CD14-positive monocyte (primary cell): Measurements from ENCODE around the gene PSMA7. TPM values are rescaled to one million over a fixed set of nuclear protein-coding genes. Genes with fewer than 3 reads are reported as not detected.

Experiments
- DNase-seq, 3 donors: peaks; one replicate each; pipeline ENCODE4 v3.0.0-alpha.2; 2011 to 2022
- H2AFZ ChIP-seq: 2 replicates; pipeline ENCODE4 v1.6.0; 2012; ENCODE audit warnings: mild to moderate bottlenecking, low read depth, low read length, inconsistent platforms; ENCODE audit not compliant: insufficient read depth, poor library complexity, severe bottlenecking
- H3K27ac ChIP-seq, 2 donors: 1 replicate in 1 of 2; 2 replicates in 1 of 2; pipeline ENCODE4 v1.5.1; 2012 to 2013; ENCODE audit warnings: low read length in 2 of 2, control low read depth in 1 of 2, inconsistent platforms in 1 of 2, low read depth in 1 of 2, mild to moderate bottlenecking in 1 of 2
- H3K27me3 ChIP-seq, 2 donors: one replicate each; pipeline versions ENCODE4 v1.6.0 to v1.6.1; 2011 to 2013; ENCODE audit warnings: low read length in 2 of 2; ENCODE audit not compliant: control insufficient read depth in 2 of 2, insufficient read depth in 2 of 2
- H3K36me3 ChIP-seq, 2 donors: replicated peaks in 1 of 2; 1 replicate in 1 of 2; 2 replicates in 1 of 2; pipeline versions ENCODE4 v1.5.1 to v1.6.1; 2012 to 2013; ENCODE audit warnings: low read length in 2 of 2, control low read depth in 1 of 2, inconsistent platforms in 1 of 2, mild to moderate bottlenecking in 1 of 2; ENCODE audit not compliant: insufficient read depth in 2 of 2, control insufficient read depth in 1 of 2
- H3K4me1 ChIP-seq, 2 donors: 1 replicate in 1 of 2; 2 replicates in 1 of 2; pipeline versions ENCODE4 v1.5.1 to v1.6.1; 2012 to 2013; ENCODE audit warnings: low read length in 2 of 2, control low read depth in 1 of 2, inconsistent platforms in 1 of 2, mild to moderate bottlenecking in 1 of 2, moderate library complexity in 1 of 2; ENCODE audit not compliant: insufficient read depth in 2 of 2, control insufficient read depth in 1 of 2
- H3K4me2 ChIP-seq: replicated peaks from 2 replicates; pipeline ENCODE3; 2012; ENCODE audit warnings: low read length, moderate library complexity, mild to moderate bottlenecking; ENCODE audit not compliant: poor library complexity, severe bottlenecking; ENCODE audit errors: extremely low read depth
- H3K4me3 ChIP-seq, 3 experiments: fragments of 200-600 bp in 1 of 3; sonication (generic) in 1 of 3; replicated peaks in 1 of 3; 1 replicate in 2 of 3; 2 replicates in 1 of 3; pipeline ENCODE4 v1.5.1; 2011 to 2013; ENCODE audit warnings: low read length in 3 of 3, mild to moderate bottlenecking in 3 of 3, control low read depth in 2 of 3, low read depth in 2 of 3, inconsistent platforms in 1 of 3, moderate library complexity in 1 of 3
- H3K79me2 ChIP-seq: 2 replicates; pipeline ENCODE4 v1.6.0; 2012; ENCODE audit warnings: mild to moderate bottlenecking, control low read depth, inconsistent platforms, low read length, moderate library complexity; ENCODE audit not compliant: insufficient read depth
- H3K9ac ChIP-seq: 2 replicates; pipeline ENCODE4 v1.6.0; 2017; ENCODE audit warnings: low read length, mild to moderate bottlenecking; ENCODE audit not compliant: insufficient read depth, poor library complexity, severe bottlenecking
- H3K9me3 ChIP-seq, 2 donors: replicated peaks in 1 of 2; 1 replicate in 1 of 2; 2 replicates in 1 of 2; pipeline versions ENCODE4 v1.5.1 to v1.6.1; 2012 to 2013; ENCODE audit warnings: low read length in 2 of 2, control low read depth in 1 of 2; ENCODE audit not compliant: control insufficient read depth in 1 of 2, insufficient read depth in 1 of 2
- H4K20me1 ChIP-seq: 2 replicates; pipeline ENCODE4 v1.6.0; 2012; ENCODE audit warnings: mild to moderate bottlenecking, low read length, control low read depth, moderate library complexity; ENCODE audit not compliant: insufficient read depth
- H3K27ac Mint-ChIP-seq, 7 donors: one replicate each; pipeline ENCODE4 v1.8.0; 2020; ENCODE audit warnings: mild to moderate bottlenecking in 7 of 7, mixed read lengths in 7 of 7, moderate library complexity in 6 of 7, inconsistent platforms in 2 of 7
- H3K27me3 Mint-ChIP-seq, 3 donors: one replicate each; pipeline ENCODE4 v1.8.0; 2021 to 2022; ENCODE audit warnings: low read depth in 3 of 3, mild to moderate bottlenecking in 3 of 3, mixed read lengths in 3 of 3, moderate library complexity in 3 of 3, inconsistent platforms in 1 of 3
- H3K36me3 Mint-ChIP-seq, 2 donors: one replicate each; pipeline ENCODE4 v1.8.0; 2020; ENCODE audit warnings: mixed read lengths in 2 of 2, inconsistent platforms in 1 of 2, mild to moderate bottlenecking in 1 of 2
- H3K4me1 Mint-ChIP-seq: one replicate; pipeline ENCODE4 v1.8.0; 2020; ENCODE audit warnings: mild to moderate bottlenecking, mixed read lengths
- H3K4me3 Mint-ChIP-seq, 2 donors: one replicate each; pipeline ENCODE4 v1.8.0; 2020; ENCODE audit warnings: mild to moderate bottlenecking in 2 of 2, mixed read lengths in 2 of 2, moderate library complexity in 1 of 2
- H3K9me3 Mint-ChIP-seq, 7 donors: one replicate each; pipeline ENCODE4 v1.8.0; 2020 to 2022; ENCODE audit warnings: mixed read lengths in 7 of 7, mild to moderate bottlenecking in 6 of 7, moderate library complexity in 6 of 7, inconsistent platforms in 2 of 7
- CTCF ChIP-seq: fragments of 200-600 bp; IDR thresholded peaks from one replicate; pipeline ENCODE4 v1.8.0; 2022; ENCODE audit warnings: antibody characterized with exemption, mild to moderate bottlenecking
- WGBS: methylation state at CpG from one replicate; pipeline ENCODE4 v1.1.5; 2013; ENCODE audit warnings: missing lambda C conversion rate; ENCODE audit not compliant: insufficient coverage; 5-methylcytosine and 5-hydroxymethylcytosine counted together
- intact Hi-C, 2 donors: fragments of 100-400 bp; cut with micrococcal nuclease; formaldehyde crosslinking; loops; one replicate each; pipeline versions ENCODE4 v1.15.0 to v1.15.1; 2023
- polyA plus RNA-seq, 3 donors: library from polyadenylated mRNA; depleted of rRNA in 1 of 3; unstranded in 2 of 3; stranded (reverse) in 1 of 3; fragments of 300-500 nt in 2 of 3; fragments of >200 nt in 1 of 3; fragmentation: Illumina TruSeq in 2 of 3; gene quantifications; 1 replicate in 2 of 3; 2 replicates in 1 of 3; pipeline ENCODE4 v1.2.3, GENCODE V29; 2012 to 2021

Gene PSMA7
- polyA plus RNA-seq, 3 donors, result 402 to 668 (median 527) TPM

DNA sequence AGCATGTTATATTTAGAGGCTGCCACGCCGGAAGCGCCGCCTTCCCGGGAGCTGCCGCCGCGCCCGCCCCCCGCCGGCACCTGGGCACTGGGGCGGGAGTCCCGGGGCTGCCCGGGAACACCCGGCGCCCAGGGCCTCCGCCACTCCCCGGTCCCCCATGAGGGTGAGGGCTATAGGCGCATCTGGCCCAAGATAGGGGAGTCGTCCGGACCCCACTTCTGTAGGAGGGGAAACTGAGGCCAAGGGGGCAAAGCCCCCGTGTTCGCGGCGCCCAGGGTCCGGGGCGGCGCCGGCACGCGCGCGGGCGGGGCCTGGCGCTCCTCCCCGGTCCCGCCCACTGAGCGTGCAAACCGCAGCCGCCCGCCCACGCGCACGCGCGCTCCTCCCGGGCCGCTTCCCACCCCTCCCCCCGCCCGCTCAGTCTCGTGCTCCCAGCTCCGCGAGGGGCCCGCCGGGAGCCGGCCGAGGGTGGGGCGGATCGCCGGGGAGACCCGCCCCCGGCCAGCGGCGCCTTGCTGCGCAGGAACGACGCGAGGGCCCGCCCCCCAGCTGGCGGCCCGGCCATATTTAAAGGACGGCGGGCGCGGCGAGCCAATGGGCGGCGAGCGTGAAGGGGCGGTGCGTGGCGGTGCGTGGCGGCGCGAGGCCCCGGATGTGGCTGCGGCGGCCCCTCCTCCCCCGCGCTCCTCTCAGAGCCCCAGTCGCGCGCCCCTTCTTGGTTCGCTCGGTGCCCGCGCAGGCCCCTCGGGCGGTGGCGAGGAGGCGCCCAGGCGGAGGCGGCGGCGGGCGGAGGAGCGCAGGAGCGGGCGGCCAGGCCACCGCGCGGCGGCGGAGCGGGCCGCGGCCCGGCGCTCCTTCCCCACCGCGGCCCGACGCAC lies 21.2 kb downstream of the PSMA7 start, which contains the start of gene LSM14B:
Gene LSM14B (plus strand): TSS at position 700 of the 878 bp plus-strand sequence. CDS start 192 bp downstream, outside the sequence.
- no peak for TF ChIP-seq CTCF
- peak within 1 kb of the TSS; percentile 52 to 87 (median 71) for H3K4me3 ChIP-seq
- H3K9me3 ChIP-seq, result peaks cover 0 to 4% of the 10 kb centered on the region in 2 donors
- peak within 1 kb of the TSS; percentile 94 for H3K4me2 ChIP-seq
- H3K4me1 ChIP-seq, result peaks cover 17 to 27% of the 10 kb centered on the region in 2 donors
- H2AFZ ChIP-seq, result peak within 1 kb of the TSS; percentile 89
- Mint-ChIP-seq H3K4me1 (peaks cover 19% of the 10 kb centered on the region), H3K9me3 (peaks cover 0 to 4% (median 0%) of the 10 kb centered on the region in 7 donors), H3K27ac (peak within 1 kb of the TSS; percentile 88 to 95 (median 93)), H3K27me3 (peaks cover 9 to 24% (median 18%) of the 10 kb centered on the region in 3 donors), H3K36me3 (peaks cover 27 to 30% of the 10 kb centered on the region in 2 donors), H3K4me3 (peak within 1 kb of the TSS; percentile 85 to 93)
- peaks cover 0 to 5% of the 10 kb centered on the region in 2 donors for H3K27me3 ChIP-seq
- peak; percentile 94 to 97 (median 96) for DNase-seq
- peaks cover 25 to 32% of the 10 kb centered on the region in 2 donors for H3K36me3 ChIP-seq
- peak within 1 kb of the TSS; percentile 94 for H3K9ac ChIP-seq
- intact Hi-C loops, result loop anchor here (1.0 to 10.0 kb wide), 6 partner anchors 15 to 183 kb away; partner anchors contain the start of genes ADRM1 (in 1 of the 2), MTG2 (in 1 of the 2) and OSBPL2 (in 1 of the 2)
- WGBS, result under 1% methylated on average over 118 of the region's 124 CpGs
- H3K27ac ChIP-seq, result peak within 1 kb of the TSS; percentile 65 to 94
- peaks cover 27% of the 10 kb centered on the region for H3K79me2 ChIP-seq
- H4K20me1 ChIP-seq, result peaks cover 32% of the 10 kb centered on the region
